K562 (cell line): ENCODE results near the gene CNPY3. TPM values are rescaled to one million over a fixed set of nuclear protein-coding genes. Genes with fewer than 3 reads are reported as not detected.

Experiments
- ATAC-seq: fragments of 200-7000 bp; cut with Tn5 transposase; 3 replicates; pipeline ENCODE4 v1.9.1; 2020; ENCODE audit warnings: moderate library complexity
- BruUV-seq: library from RNA; stranded (reverse); fragments of 400-500 nt; replicated peaks from 2 replicates; lab custom pipeline; 2021; lab: Mats Ljungman, UMichigan
- CTCF ChIA-PET: fragments of 300-600 bp; formaldehyde crosslinking; extraction: SDS; loops from one replicate; lab custom pipeline; 2021; ENCODE audit warnings: low intra/inter-chr PET ratio; lab: Yijun Ruan, JAX
- POLR2A ChIA-PET: fragments of 300-600, 350-650 bp; sonication (Branson Sonifier 250); formaldehyde crosslinking; extraction: SDS; loops from one replicate; lab custom pipeline; 2021; ENCODE audit warnings: antibody characterized with exemption, inconsistent platforms; lab: Yijun Ruan, JAX
- DNase-seq, 4 experiments: peaks; one replicate each; pipeline versions ENCODE4 v3.0.0 to v3.0.0-alpha.2; 2011 to 2018; ENCODE audit warnings: low spot score in 3 of 4, mixed read lengths in 3 of 4; ENCODE audit errors: extremely low read depth in 1 of 4
- FAIRE-seq: peaks from 2 replicates; lab custom pipeline; 2011; peaks lifted over from hg19 to GRCh38; lab: Jason Lieb, UNC
- H2AFZ ChIP-seq: 2 replicates; pipeline ENCODE4 v1.6.0; 2011; ENCODE audit warnings: low read depth, low read length, control low read depth, inconsistent platforms
- H3K27ac ChIP-seq: fragments of 200-600 bp; 3 replicates; pipeline ENCODE4 v1.8.0; 2011; ENCODE audit warnings: low read depth, mild to moderate bottlenecking, control low read depth, inconsistent platforms, low read length, moderate library complexity, mixed read lengths; ENCODE audit errors: extremely low read depth
- H3K27me3 ChIP-seq, 2 experiments: fragments of 300-600 bp in 1 of 2; 2 replicates in 1 of 2; 3 replicates in 1 of 2; pipeline versions ENCODE4 v1.6.0 to v1.8.0; 2011; ENCODE audit warnings: inconsistent platforms in 2 of 2, low read length in 2 of 2, mild to moderate bottlenecking in 1 of 2, mixed read lengths in 1 of 2, moderate library complexity in 1 of 2; ENCODE audit not compliant: control insufficient read depth in 2 of 2, insufficient read depth in 2 of 2
- H3K36me3 ChIP-seq: fragments of 300-600 bp; 3 replicates; pipeline ENCODE4 v1.8.0; 2011; ENCODE audit warnings: mild to moderate bottlenecking, low read length, inconsistent platforms; ENCODE audit not compliant: control insufficient read depth, insufficient read depth
- H3K4me1 ChIP-seq, 2 experiments: fragments of 200-600 bp in 1 of 2; replicated peaks in 1 of 2; 2 replicates in 1 of 2; 3 replicates in 1 of 2; pipeline versions ENCODE4 v1.5.1 to v1.8.0; 2011; ENCODE audit warnings: inconsistent platforms in 2 of 2, low read length in 2 of 2, mild to moderate bottlenecking in 1 of 2, mixed read lengths in 1 of 2, moderate library complexity in 1 of 2; ENCODE audit not compliant: control insufficient read depth in 2 of 2, insufficient read depth in 2 of 2
- H3K4me2 ChIP-seq: 2 replicates; pipeline ENCODE4 v1.6.1; 2011; ENCODE audit warnings: low read length, control low read depth, inconsistent platforms, mixed read lengths; ENCODE audit not compliant: insufficient read depth
- H3K4me3 ChIP-seq: fragments of 200-600 bp; sonication (generic), shearing (Covaris generic); 2 replicates; pipeline ENCODE4 v1.5.1; 2016; ENCODE audit warnings: control low read depth, inconsistent platforms
- H3K79me2 ChIP-seq: fragments of 200-600 bp; 3 replicates; pipeline ENCODE4 v1.8.0; 2011; ENCODE audit warnings: low read length, inconsistent platforms; ENCODE audit not compliant: control insufficient read depth, insufficient read depth
- H3K9ac ChIP-seq, 2 experiments: 2 replicates each; pipeline versions ENCODE4 v1.6.0 to v1.6.1; 2011; ENCODE audit warnings: low read depth in 2 of 2, low read length in 2 of 2, control low read depth in 1 of 2, inconsistent platforms in 1 of 2, mild to moderate bottlenecking in 1 of 2, mixed read lengths in 1 of 2; ENCODE audit not compliant: insufficient read depth in 1 of 2
- H3K9me1 ChIP-seq: one replicate; pipeline ENCODE4 v1.6.0; 2011; ENCODE audit warnings: inconsistent platforms, mild to moderate bottlenecking, low read length, moderate library complexity; ENCODE audit not compliant: control insufficient read depth, insufficient read depth
- H3K9me3 ChIP-seq: replicated peaks from 2 replicates; pipeline ENCODE4 v1.5.1; 2011; ENCODE audit warnings: low read depth, low read length, inconsistent platforms; ENCODE audit not compliant: control insufficient read depth, insufficient read depth
- H4K20me1 ChIP-seq: replicated peaks from 2 replicates; pipeline ENCODE4 v1.6.1; 2011; ENCODE audit warnings: low read length, inconsistent platforms, mixed read lengths; ENCODE audit not compliant: control insufficient read depth, insufficient read depth
- BRCA1 ChIP-seq, 2 experiments: fragments of 450-650 bp in 1 of 2; sonication (generic) in 1 of 2; formaldehyde crosslinking in 1 of 2; IDR thresholded peaks; 2 replicates each; pipeline versions ENCODE4 v1.5.0 to v1.6.1; 2017 to 2020; ENCODE audit warnings: mild to moderate bottlenecking in 1 of 2, missing genetic modification reagents in 1 of 2
- MAX ChIP-seq: sonication (generic); formaldehyde crosslinking; IDR thresholded peaks from 2 replicates; pipeline ENCODE4 v1.9.0; 2022; ENCODE audit warnings: mild to moderate bottlenecking, missing genetic modification reagents
- MCM7 ChIP-seq, 2 experiments: fragments of 450-650 bp; IDR thresholded peaks; 2 replicates each; pipeline ENCODE4 v1.6.1; 2016 to 2018
- SMARCE1 ChIP-seq: fragments of 450-650 bp; IDR thresholded peaks from 2 replicates; pipeline ENCODE4 v1.7.1; 2016; ENCODE audit warnings: mild to moderate bottlenecking
- USF1 ChIP-seq: sonication (generic); formaldehyde crosslinking; IDR thresholded peaks from 2 replicates; pipeline ENCODE4 v1.9.0; 2022; ENCODE audit warnings: mild to moderate bottlenecking, missing genetic modification reagents
- ZNF655 ChIP-seq: fragments of 250-450 bp; sonication (Bioruptor Pico); IDR thresholded peaks from 2 replicates; pipeline ENCODE4 v1.5.0; 2021
- ZNF740 ChIP-seq, 3 experiments: fragments of 200-800 bp in 1 of 3; sonication (Bioruptor generic) in 1 of 3; sonication (generic) in 1 of 3; formaldehyde crosslinking in 1 of 3; IDR thresholded peaks; 2 replicates each; pipeline versions ENCODE4 v1.6.1 to v1.8.0; 2016 to 2022; ENCODE audit warnings: mild to moderate bottlenecking in 2 of 3, missing compliant biosample characterization in 2 of 3, missing genetic modification characterization in 2 of 3, missing genetic modification reagents in 1 of 3
- WGBS: fragments of 100-300 bp; shearing (Covaris generic); methylation state at CpG from one replicate; pipeline ENCODE4 v1.1.6; 2016; ENCODE audit warnings: low coverage, mixed read lengths; ENCODE audit not compliant: insufficient coverage; ENCODE audit errors: missing lambda C conversion rate; 5-methylcytosine and 5-hydroxymethylcytosine counted together
- in situ Hi-C: fragments of 300-500 bp; cut with MboI; formaldehyde crosslinking; loops from 4 replicates; pipeline ENCODE4 v1.15.0; 2018; ENCODE audit warnings: inconsistent platforms, mixed read lengths
- intact Hi-C: fragments of 100-400 bp; cut with micrococcal nuclease; formaldehyde crosslinking; loops from 2 replicates; pipeline ENCODE4 v1.14.2; 2022
- polyA plus RNA-seq, 8 experiments: library from polyadenylated mRNA; depleted of rRNA in 4 of 8; stranded (reverse) in 5 of 8; unstranded in 3 of 8; fragments of >200 nt; fragmentation: Nextera tagmentation in 2 of 8; fragmentation: Illumina TruSeq in 1 of 8; extraction: Ambion mirVana in 2 of 8; extraction: Trizol in 1 of 8; gene quantifications; 2 replicates each; pipeline versions ENCODE4 v1.2.1 to v1.2.3, GENCODE V29; 2011 to 2014; ENCODE audit warnings: inconsistent platforms in 1 of 8, missing spikeins in 1 of 8
- total RNA-seq, 7 experiments: library from RNA; depleted of rRNA in 6 of 7; stranded (reverse); fragments of >200 nt in 6 of 7; fragmentation: Illumina TruSeq in 2 of 7; extraction: Trizol in 2 of 7; gene quantifications; 2 replicates each; pipeline versions ENCODE4 v1.2.1 to v1.2.3, GENCODE V29; 2011 to 2021; ENCODE audit warnings: low replicate concordance in 1 of 7

CNPY3 gene
- total and polyA plus RNA-seq, 9 of the 15 experiments (the other 6 are each of a cell fraction or from before 2014, with no cell fraction given), result 2.4 to 37.4 (median 21.2) TPM

DNA sequence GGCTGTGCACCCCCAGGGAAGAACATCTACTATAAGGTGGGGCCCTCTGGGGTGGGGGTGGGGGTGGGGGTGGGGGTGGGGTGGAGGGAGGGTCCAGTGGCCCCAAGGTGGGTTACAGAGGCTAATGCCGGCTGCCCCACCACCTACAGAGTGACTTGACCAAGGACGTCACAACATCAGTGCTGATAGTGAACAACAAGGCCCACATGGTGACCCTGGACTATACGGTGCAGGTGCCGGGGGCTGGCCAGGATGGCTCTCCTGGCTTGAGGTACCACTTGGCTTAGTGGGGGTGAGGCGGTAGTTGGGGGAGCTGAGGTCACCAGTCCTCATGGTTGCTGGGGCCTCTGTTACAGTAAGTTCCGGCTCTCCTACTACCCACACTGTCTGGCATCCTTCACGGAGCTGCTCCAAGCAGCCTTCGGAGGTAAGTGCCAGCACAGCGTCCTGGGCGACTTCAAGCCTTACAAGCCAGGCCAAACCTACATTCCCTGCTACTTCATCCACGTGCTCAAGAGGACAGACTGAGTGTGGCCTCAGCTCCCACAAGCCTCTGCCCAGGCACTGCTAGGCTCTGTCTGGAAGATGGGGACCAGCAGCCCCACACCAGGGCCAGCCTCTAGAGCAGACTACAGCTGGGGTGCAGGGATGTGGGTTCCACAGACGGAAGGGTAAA, 34.0 kb downstream of the CNPY3 start:
- no TSS peak for BruUV-seq
- Histone ChIP-seq H3K9me1 (no peaks in the 10 kb centered on the region), H2AFZ (no peak overlapping the region), H3K4me3 (no peak overlapping the region), H3K27ac (no peak overlapping the region), H3K9me3 (no peaks in the 10 kb centered on the region), H3K4me2 (no peak overlapping the region), H4K20me1 (no peaks in the 10 kb centered on the region), H3K36me3 (peaks cover 34% of the 10 kb centered on the region; the same call in 1 of the 3 replicates), H3K9ac (peak overlapping the region in 1 of 2 experiments; percentile 57; a peak in 2 of 4 replicates), H3K27me3 (no peaks in the 10 kb centered on the region), H3K4me1 (peaks cover 0 to 14% of the 10 kb centered on the region in 2 experiments; a peak in 2 of 5 replicates), H3K79me2 (no peaks in the 10 kb centered on the region)
- ATAC-seq (peak; percentile 36), FAIRE-seq (no peak), DNase-seq (no peak)
- intact Hi-C loops (loop anchor here (5.0 kb wide), 1 partner anchor 61 kb away; no protein-coding TSS in a partner anchor), in situ Hi-C loops (no loop called here)
- CTCF ChIA-PET, result interaction anchor here (0.8 to 2.6 kb wide), 2 partner anchors 108 to 180 kb away, joined by 3 to 14 read pairs; no protein-coding TSS in a partner anchor
- POLR2A ChIA-PET, result interaction anchor here (1.2 to 3.5 kb wide), 2 partner anchors 9 to 11 kb away, joined by 3 to 22 read pairs; no protein-coding TSS in a partner anchor
- WGBS, result 65% methylated on average over 10 of the region's 12 CpGs
- TF ChIP-seq USF1 (CRISPR knock-in tag), result 0 out of 2 replicates have a peak, but pooled peaks have one; percentile 22
- TF ChIP-seq ZNF740 (CRISPR knock-in tag; IDR thresholded peaks at IDR 0.05), result peak; percentile 45; the same call in 1 of the 2 replicates
- TF ChIP-seq ZNF740 (tag; IDR thresholded peaks at IDR 0.05), result peak in 1 of 2 experiments; percentile 71; a peak in 1 of 4 replicates
- TF ChIP-seq SMARCE1, result no peak
- TF ChIP-seq MCM7 (IDR thresholded peaks at IDR 0.05), result no peak
- TF ChIP-seq ZNF655 (CRISPR knock-in tag), result no peak
- no peak for TF ChIP-seq BRCA1 (IDR thresholded peaks at IDR 0.05)
- TF ChIP-seq BRCA1 (CRISPR knock-in tag; IDR thresholded peaks at IDR 0.05), result 0 out of 2 replicates have a peak, but pooled peaks have one; percentile 48
- TF ChIP-seq MAX, result 0 out of 2 replicates have a peak, but pooled peaks have one; percentile 50
